HG03045 (cell line): ENCODE measurements around the gene BEND7.
"Not testable (repeated sequence)": the region's sequence is repeated elsewhere in the genome, so short reads cannot be mapped to it uniquely, and the experiment has no call there.

Source experiments
- ATAC-seq: cut with Tn5 transposase; IDR thresholded peaks from one replicate; pipeline ENCODE4 v1.9.1; 2021; ENCODE audit warnings: mild to moderate bottlenecking, moderate library complexity; ENCODE audit not compliant: unreplicated experiment

The BEND7 gene

GRCh38 chr10:13425397-13425796 is 103.4 kb downstream of the BEND7 start:
- ATAC-seq, result no peak

GRCh38 chr10:13422800-13423199 is 106.0 kb downstream of the BEND7 start:
- no peak for ATAC-seq

GRCh38 chr10:13421382-13421917 is 107.4 kb downstream of the BEND7 start:
- ATAC-seq, result no peak

- no peak for ATAC-seq
Measured at GRCh38 chr10:13420532-13421307, 108.1 kb downstream of the BEND7 start.

- no peak for ATAC-seq
Measured at GRCh38 chr10:13417459-13418126, 111.2 kb downstream of the BEND7 start.

- no peak for ATAC-seq
Measured at GRCh38 chr10:13416760-13417159, 112.1 kb downstream of the BEND7 start.

GRCh38 chr10:13414855-13415254 is 114.0 kb downstream of the BEND7 start:
- no peak for ATAC-seq

GRCh38 chr10:13414137-13414536 is 114.7 kb downstream of the BEND7 start:
- no peak for ATAC-seq

GRCh38 chr10:13412894-13413293 is 115.9 kb downstream of the BEND7 start:
- no peak for ATAC-seq

GRCh38 chr10:13404791-13405190 is 124.0 kb downstream of the BEND7 start:
- ATAC-seq, result no peak

GRCh38 chr10:13404305-13404759 is 124.5 kb downstream of the BEND7 start:
- ATAC-seq, result no peak

- ATAC-seq, result not testable (repeated sequence)
Measured at GRCh38 chr10:13403426-13403825, 125.4 kb downstream of the BEND7 start.

- ATAC-seq, result no peak
Measured at GRCh38 chr10:13402021-13402420, 126.8 kb downstream of the BEND7 start.

GRCh38 chr10:13401142-13401541 is 127.7 kb downstream of the BEND7 start:
- ATAC-seq, result no peak

- no peak for ATAC-seq
Measured at GRCh38 chr10:13400196-13400965, 128.4 kb downstream of the BEND7 start.

- ATAC-seq, result no peak
Measured at GRCh38 chr10:13399752-13400151, 129.1 kb downstream of the BEND7 start.

- no peak for ATAC-seq
Measured at GRCh38 chr10:13399236-13399635, 129.6 kb downstream of the BEND7 start.

- ATAC-seq, result no peak
Measured at GRCh38 chr10:13397052-13397451, 131.8 kb downstream of the BEND7 start.

GRCh38 chr10:13396369-13396768 is 132.4 kb downstream of the BEND7 start:
- no peak for ATAC-seq

GRCh38 chr10:13395540-13395939 is 133.3 kb downstream of the BEND7 start:
- ATAC-seq, result no peak

GRCh38 chr10:13393640-13394039 is 135.2 kb downstream of the BEND7 start:
- ATAC-seq, result no peak
